Measurements from ENCODE around the gene PKIB.
"Not testable (repeated sequence)": the region's sequence is repeated elsewhere in the genome, so short reads cannot be mapped to it uniquely, and the experiment has no call there.

Gene PKIB, protein sequence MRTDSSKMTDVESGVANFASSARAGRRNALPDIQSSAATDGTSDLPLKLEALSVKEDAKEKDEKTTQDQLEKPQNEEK

DNA sequence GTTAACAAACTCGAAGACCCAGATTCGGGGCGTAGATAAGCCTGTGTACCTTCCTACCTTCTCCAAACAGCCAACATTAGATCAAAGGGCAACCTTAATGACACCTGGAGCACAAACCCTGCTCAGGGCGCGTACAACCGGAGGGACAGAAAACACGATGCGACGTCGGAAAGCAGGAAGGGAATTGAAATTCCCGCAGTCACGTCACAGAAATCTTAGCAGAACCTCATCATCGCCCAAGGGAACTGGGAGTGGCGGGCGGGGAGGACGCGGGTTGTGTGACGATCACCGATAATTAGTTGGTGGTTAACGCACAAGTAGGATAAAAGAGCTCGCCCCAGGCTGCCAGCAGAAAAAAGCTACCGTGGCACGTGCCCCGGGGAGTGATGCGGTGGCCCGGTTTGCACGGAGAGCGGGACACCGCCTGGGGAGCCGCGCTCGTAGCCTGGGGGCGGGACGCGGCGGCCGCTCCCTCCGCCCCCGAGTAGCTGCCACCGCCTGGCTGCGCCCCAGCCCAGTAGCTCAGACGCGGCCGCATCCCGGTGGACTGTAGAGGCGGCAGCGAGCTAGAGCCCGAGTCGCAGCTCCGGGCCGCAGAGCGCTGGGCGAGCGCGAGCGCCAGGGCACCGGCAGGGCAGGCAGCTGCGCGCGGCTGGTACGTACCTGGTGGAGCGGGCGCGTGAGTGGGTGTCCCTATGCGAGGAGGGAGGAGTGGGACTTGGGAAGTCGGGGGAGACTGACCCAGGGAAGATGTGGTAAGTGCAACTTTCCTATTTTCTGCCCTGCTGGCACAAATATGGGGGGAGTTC is at the start of gene PKIB:
Gene PKIB, plus strand, starts transcription at position 525 of the 809 bp plus-strand sequence. CDS start 107,390 bp downstream, outside the sequence.
- peak; percentile 80 to 93 (median 89) for DNase-seq

DNA sequence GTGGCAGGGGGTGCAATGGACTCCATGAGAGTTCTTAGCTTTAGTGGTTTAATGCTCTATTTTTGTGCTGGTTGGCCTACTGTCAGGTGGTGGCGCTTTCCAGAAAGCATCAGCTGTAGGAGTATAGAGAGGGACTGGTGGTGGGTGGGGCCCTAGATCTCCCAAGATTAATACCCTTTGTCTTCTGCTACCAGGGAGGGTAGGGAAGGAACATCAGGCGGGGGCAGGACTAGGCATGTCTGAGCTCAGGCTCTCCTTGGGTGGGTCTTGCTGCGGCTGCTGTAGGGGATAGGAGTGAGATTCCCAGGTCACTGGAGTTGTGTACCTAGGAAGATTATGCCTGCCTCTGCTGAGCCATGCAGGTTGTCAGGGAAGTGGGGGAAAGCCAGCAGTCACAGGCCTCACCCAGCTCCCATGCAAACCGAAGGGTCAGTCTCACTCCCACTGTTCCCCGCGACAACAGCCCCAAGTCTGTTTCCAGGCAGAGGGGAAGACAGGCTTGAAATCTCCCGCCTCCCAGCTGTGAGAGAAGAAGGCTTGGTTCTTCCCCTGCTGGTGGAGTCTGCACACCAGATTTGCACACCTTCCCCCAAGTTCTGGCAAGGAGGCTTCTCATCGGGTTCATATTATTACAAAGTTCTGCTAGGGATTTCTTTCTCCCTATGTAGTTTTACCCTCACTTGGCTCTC is 46.7 kb upstream of the PKIB start:
- DNase-seq, result no peak

DNA sequence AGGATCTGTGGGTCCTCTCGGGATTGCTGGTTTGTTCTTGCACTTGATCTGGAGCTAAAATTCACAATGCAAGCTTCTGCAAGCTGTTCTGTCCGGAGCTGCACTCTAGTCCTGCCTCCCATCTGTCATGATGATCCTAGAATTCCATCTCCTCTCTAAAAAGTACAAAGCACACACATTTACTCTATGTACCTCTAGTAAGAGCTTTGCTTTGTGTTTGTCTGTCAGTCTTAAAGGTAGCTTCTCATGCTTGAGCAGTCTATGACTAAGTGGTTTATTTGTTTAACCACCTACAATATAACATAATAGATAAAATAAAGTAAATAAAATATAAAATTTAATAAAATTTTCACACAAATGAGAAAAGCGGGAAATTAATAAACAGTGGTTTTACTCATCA is 46.0 kb upstream of the PKIB start:
- DNase-seq, result no peak

DNA sequence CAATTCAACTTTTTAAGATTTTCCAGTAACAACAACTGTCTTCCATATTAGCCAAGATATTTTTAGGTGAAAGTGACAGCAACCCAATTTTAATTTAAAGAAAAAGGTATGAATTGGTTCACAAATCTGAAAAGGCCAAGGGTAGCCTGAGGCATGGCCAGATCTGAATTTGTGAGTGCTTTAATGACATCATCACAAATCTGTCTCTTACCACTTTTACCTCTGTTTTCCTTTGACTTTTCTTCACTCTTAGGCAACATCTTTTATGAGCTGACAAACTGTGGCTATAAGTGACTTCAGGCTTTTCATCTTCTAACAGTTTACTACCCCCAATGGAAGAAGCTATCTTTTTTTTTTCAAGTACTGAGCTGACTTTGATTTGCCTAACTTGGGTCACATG is 44.5 kb upstream of the PKIB start:
- no peak for DNase-seq

DNA sequence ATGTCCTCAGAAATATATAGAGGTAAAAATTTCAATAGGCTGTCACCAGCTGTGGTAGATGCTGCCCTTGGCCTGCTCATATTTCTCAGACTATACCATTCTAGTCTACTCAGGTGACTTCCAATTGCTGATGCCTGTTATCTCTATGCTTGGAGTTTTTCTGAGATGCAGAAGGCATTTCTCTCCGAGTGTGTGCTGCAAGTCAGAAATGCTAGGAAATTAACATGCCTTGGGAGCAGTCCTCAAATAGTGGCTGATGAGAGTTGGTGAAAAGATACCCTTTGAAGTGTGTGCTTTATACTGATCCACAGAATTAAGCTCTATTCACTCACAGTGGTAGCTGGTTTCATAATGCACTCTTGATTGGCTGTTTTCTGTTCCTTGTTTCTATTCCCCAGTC is 43.2 kb upstream of the PKIB start:
- no peak for DNase-seq

DNA sequence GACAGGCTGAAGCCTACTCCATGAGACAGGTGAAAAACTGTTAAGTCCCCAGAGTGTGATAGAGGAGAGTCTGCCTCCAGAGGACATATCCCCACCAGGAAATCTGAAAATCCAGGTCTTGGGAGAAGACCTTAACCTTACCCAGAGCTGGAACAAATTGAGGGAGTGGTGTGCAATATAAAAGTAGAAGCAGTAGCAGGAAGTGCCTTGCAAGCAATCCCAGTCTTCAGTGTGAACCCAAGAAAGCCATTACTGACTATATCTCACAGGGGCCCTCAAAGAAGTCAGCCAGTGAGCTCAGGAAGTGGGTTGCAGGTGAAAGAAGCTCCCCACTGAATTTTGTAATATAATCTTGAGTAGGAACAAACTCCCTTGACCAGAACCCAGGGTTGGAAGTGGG is 41.9 kb upstream of the PKIB start:
- no peak for DNase-seq

DNA sequence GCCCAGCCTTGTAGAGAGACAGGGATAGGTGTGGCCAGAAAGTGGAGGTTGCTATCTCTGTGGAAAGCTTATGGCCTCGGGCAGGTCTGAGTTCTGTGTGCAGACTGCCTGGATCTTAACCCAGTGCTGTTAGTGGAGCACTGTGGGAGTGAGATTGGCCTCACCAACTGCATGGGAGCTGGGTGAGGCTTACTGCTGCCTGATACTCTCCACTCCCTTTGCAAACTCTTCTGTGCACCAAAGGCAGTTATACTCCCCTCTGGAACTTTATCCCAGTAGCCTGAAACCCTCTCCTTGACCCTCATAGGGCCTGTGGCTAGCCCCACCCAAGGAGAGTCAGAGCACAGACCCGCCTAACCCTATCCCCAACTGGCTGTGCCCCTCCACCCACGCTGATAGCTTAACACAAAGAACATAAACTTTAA is 41.4 kb upstream of the PKIB start:
- no peak for DNase-seq

DNA sequence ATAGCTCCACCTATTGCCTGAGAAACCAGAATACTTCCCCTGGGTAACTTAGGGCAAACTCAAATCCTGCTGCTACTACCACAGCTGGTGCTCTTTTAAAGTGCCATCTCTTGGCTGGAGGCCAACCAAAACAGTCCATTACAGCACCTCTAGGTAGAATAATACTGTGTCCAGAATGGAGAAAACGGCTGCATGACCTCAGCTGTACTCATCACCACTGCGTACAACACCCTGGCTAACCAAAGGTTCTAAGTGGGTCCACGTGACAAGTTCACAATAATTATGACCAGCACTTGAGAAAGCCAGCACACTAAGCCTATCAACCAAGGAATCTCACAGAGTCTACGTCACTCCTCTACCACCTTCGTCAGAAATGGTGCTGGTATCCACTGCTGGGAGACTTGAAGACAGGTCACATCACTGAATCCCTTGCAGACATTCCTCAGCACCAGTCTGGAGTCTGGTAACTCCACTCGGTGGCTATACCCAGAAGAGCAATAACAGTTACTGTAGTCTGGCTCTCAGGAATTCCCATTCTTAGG is 40.9 kb upstream of the PKIB start:
- peak in 2 of 3 experiments; percentile 21 to 23 for DNase-seq

DNA sequence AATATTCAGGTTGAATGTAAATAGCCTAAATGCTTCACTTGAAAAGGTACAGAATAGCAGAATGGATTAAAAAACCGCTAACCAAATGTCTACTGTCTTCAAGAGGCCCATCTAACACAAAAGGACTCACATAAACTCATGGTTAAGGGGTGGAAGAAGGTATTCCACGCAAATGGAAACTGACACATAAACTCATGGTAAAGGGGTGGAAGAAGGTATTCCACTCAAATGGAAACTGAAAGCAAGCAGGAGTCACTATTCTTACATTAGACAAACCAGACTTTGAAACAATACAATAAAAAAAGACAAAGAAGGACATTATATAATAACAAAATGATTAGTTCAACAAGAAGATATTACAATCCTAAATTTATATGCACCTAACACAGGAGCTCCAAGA is 38.3 kb upstream of the PKIB start:
- DNase-seq, result no peak

DNA sequence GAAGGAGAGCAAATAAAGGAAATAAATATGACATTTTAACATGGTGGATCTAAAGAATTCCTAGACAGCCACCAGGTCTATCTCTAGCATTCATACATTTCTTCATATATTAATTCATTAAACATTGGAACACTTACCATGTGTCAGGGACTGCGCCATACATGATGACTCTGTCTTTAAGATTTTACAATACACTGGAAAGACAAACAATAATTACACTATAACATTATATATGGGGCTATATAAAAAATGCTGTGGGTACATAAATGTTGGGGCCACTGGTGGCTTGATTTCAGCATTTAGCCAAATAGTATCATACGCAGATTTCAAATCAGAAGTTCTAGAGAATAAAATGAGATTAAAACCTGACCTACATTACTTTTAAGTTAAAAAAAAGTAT is 33.3 kb upstream of the PKIB start:
- DNase-seq, result no peak

DNA sequence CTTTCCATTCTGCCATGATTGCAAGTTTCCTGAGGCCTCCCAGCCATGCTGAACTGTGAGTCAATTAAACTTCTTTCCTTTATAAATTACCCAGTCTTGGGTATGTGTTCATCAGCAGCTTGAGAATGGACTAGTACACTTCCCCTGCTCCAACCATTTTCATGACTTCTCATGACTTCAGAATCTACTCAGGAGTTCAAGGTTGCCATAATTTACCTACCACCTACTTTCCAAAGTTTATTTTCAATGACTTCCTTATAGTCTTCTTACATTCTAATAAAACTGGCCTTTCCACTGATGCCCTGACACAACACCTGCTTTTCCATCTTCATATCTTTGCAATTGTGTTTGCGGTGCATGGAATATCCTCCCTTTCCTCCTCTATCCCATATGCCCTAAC is 31.2 kb upstream of the PKIB start:
- DNase-seq, result no peak

DNA sequence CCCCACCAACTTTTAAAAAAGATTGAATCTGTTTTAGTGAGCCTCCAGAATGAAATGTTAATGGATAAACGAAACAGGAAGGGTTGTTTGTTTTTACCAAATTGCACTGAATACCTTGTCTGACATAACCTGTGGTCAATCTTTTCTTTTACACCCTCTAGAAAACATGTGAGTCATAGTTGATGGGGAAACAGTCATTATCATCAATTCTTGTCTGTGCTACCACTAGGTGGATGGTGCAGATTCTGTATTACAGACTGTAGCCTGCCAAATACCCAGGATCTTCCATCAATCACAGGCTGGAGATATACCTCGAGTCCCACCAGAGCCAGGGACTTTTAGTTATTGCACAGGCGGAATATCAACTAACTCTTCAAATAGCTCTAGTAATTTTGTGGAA is 29.5 kb upstream of the PKIB start:
- DNase-seq, result peak in 2 of 3 experiments; percentile 2 to 41

DNA sequence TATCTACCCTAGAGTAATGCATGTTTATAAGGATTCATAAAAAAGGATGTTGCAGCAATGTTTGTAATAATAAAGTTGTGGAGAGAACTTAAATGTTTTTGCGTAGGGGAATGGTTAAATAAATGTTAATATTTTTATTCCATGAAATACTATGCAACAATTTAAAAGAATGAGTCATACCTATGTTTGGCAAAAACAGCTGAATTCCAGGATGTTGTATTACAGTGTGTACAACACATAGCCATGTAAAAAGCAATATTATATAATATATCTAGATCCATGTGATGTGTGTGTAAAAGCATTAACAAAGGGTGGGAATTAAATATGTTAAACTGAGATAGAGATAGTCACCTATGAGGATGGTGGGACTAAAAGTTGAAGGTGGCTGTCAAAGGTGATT is 21.1 kb upstream of the PKIB start:
- no peak for DNase-seq

DNA sequence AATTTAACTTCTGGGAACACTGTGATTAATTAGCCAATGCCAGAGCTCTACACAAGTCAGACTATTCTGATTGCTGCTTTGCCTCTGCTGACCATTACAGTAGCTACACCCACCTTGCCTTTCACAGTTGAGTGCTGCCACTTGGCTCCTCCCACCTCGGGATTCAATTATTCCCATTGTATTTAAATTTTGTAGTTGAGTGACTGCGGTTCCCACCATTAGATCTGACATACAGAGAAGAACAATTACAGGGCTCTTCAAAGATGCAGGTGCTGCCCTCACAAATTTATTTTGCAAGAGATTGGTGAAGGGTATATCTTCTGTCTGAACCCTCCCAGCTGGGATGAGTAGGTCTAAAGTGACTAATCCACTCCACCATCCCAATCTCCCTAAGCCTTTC is 11.9 kb upstream of the PKIB start:
- not testable (repeated sequence) for DNase-seq

DNA sequence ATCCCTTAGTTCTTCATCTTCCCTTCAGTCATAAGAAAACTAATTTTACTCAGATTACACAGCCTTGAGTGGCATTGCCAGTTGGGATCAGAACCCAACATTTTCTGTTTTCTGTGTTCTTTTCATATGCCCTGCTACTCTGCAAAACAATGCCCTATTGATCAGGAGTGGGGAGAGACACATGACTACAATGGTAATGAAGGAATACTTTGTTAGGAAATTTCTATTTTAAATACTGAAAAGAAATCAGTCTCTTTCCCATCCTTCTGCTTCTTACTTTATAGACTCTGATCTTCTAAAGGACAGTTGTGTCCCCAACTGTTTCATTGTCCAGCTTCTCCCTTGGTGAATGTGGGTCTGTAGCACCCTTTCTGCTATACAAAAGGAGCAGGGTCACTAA is 5.5 kb upstream of the PKIB start:
- no peak for DNase-seq

DNA sequence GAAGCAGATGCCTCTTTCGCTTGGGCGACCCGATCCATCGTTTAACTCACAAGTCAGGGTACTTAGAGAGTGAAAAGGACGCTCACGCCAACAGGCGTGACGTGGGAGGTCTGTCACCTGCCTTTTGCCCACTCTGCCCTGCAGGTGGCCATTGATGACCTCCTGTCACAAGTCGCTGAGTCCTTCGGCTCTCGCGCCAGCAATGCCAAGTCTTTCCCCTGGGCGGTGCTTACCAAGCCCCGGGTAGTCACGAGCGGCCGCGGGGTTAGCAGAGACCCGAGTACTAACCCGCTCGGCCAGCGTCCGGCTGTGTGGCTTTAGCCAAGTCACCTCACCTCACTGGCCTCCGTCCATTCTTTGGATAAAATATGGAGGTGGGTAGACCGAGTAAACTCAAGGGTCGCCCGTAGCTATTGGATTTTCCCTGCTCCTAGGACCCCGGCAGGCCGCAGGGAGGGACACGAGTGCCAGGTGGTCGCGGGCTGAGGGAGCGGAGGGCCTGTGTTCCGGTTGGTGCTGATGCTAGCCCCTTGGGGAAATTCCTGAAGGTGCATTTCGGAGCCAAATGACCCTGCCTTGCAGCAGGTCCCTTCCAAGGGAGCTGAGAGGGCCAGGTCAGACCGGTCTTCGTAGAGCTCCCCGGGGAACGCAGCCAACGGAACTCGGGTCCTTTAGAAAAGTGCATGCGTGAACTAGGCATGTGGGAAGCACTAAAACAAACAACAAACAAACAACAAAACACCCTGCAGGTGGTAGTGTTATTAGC is 668 bp downstream of the PKIB start:
- peak; percentile 35 to 91 (median 84) for DNase-seq

DNA sequence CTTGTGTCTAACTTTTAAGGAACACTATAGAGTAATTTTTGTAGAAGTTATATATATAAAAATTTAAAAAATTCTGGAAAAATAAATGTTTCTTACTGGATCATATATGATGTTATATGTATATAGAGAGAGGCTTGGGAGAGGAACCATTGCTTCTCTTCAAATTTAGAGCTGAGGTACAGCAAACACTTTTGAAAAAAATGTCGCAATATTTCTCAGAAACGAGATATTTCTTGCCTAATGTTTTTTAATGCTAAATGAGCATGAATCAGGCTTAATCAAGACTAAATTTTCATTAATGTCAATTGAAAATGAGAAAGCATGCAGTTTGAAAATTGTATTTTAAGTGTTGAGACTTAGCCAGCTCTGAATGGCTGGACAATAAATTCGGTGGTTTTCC is 2.6 kb downstream of the PKIB start:
- no peak for DNase-seq

DNA sequence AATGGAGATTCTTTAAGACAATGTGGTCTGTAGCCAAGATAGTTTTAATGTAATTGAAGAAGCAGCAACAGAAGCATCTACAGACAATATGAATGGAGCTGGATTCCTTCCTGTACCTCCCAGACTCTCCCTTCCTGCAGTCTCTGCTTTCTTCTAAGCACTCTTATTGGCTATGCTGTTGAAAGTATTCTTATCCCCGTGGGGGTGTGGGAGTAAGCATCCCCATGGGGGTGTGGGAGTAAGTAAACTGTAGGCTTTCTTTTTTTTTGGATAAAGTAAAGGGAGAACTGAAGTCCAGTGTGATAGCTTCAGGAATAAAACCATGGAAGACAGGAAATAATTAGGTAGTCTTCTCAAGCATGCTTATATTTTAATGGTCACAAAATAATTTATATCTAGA is 4.1 kb downstream of the PKIB start:
- DNase-seq, result no peak

DNA sequence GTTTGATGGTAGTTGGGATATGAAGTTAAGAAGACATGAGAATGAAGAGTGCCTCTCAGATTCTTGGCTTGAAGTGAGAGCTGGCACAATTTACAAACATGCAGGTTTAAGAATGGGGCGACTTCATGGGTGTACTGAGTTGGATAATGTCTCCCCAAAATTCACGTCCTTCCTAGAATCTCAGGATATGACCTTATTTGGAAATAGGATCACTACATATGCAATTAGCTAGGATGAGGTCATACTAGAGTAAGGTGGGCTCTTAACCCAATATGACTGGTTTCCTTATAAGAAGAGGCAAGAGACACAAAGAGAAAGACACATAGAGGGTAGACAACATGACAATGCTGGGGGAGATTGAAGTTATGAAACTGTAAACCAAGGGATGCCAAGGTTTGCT is 5.2 kb downstream of the PKIB start:
- DNase-seq, result no peak

DNA sequence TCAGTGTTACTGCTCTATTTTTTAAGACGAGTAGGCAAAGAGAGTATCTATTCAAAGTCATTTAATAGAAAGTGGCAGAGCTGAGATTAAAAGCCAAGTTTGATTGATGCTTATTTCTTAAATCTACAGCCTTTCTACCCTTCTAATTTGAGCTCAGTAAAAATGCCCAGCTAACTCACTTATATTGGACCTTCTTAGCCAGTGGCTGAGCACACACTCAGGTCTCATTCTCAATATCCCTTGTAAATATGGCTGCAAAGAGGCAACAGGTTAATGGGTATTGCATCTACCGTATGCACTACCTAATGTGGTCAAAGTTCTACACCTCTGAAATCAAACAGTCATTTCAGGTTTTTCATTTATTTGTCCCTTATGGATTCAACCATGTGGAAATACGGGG is 6.7 kb downstream of the PKIB start:
- DNase-seq, result no peak

DNA sequence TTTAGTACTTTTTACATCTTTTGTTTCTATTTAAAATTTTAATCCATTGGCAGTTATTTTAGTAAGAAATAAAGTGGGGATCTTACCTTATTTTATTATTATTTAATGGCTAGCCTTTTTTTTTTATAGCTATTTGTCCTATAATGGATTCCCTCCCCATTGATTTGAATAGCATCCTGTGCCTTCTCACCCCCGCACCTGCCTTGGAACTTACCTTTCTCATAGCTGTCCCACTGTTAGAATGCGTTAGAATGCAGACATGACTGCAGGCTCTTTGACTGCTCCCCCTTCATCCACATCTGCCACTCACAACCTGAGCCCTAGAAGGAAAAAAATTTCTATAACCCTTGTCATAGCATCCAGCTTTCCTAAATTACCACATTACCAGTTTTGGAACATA is 9.1 kb downstream of the PKIB start:
- DNase-seq, result no peak

DNA sequence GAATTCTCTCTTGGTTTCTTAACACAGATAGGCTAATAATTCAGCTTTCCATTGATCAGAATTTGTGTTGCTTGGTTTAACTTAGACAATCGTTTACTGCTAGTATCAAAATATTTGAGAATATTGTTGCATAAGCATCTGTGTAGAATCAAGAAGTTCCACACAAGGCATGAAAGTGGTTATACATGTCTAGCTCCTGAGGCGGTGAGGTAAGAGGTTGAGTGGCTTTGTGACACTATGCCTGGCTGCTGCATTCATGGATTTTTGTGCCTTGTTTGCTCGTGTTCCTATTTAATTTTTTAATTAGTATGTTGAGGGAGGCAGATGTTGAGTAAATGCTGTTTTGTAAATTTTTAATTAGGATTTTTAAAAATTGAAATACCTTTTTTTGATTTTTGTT is 10.2 kb downstream of the PKIB start:
- DNase-seq, result peak in 1 of 3 experiments; percentile 57

DNA sequence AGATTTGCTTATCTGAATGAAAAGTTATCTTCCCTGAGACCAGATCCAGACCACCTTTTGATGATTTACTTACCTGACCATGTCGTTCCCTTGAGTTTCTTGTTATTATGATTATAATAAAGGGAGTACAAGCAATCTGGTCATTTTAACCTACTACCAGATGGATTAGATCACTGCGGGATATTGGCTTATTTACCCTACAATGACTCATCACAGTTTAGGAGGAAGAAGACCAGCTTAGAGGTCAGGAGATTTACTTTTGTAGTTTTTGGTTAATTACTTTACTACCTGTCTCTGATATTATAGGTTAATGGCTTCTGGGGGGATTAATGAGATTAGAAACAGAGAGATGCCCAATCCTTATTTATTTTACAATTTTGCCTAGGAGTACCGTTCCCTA is 10.7 kb downstream of the PKIB start:
- DNase-seq, result peak in 2 of 3 experiments; percentile 25 to 70
